HepG2 (cell line): ENCODE results near the gene SMIM30. TPM values are rescaled to one million over a fixed set of nuclear protein-coding genes. Genes with fewer than 3 reads are reported as not detected.

ENCODE experiments used
- ARNTL ChIP-seq: sonication (generic); formaldehyde crosslinking; IDR thresholded peaks from 2 replicates; pipeline ENCODE4 v1.4.0; 2020; ENCODE audit warnings: mild to moderate bottlenecking, missing genetic modification reagents
- ATAD3A ChIP-seq: sonication (generic); formaldehyde crosslinking; IDR thresholded peaks from 2 replicates; pipeline ENCODE4 v1.4.0; 2020; ENCODE audit warnings: missing genetic modification reagents
- CC2D1A ChIP-seq: sonication (generic); formaldehyde crosslinking; IDR thresholded peaks from 2 replicates; pipeline ENCODE4 v1.8.1; 2023; ENCODE audit warnings: mild to moderate bottlenecking, missing genetic modification reagents
- EHMT2 ChIP-seq: fragments of 200-600 bp; sonication (generic); IDR thresholded peaks from 2 replicates; pipeline ENCODE4 v1.7.0; 2017; ENCODE audit warnings: antibody characterized with exemption, low read depth, low read length, borderline replicate concordance
- HOXA3 ChIP-seq: sonication (generic); formaldehyde crosslinking; IDR thresholded peaks from 2 replicates; pipeline ENCODE4 v1.5.0; 2020; ENCODE audit warnings: missing genetic modification reagents
- MEF2D ChIP-seq: sonication (generic); formaldehyde crosslinking; IDR thresholded peaks from 2 replicates; pipeline ENCODE4 v1.5.1; 2020; ENCODE audit warnings: mild to moderate bottlenecking, missing genetic modification reagents
- SIN3B ChIP-seq: fragments of 150-350 bp; IDR thresholded peaks from 2 replicates; pipeline ENCODE4 v1.6.1; 2014; ENCODE audit warnings: low read length
- SNRNP70 ChIP-seq: fragments of 200-400 bp; formaldehyde crosslinking; IDR thresholded peaks from 2 replicates; pipeline ENCODE4 v1.6.1; 2017; ENCODE audit warnings: mild to moderate bottlenecking, low read depth, low read length, moderate library complexity
- SPEN ChIP-seq: sonication (generic); formaldehyde crosslinking; IDR thresholded peaks from 2 replicates; pipeline ENCODE4 v1.5.1; 2020; ENCODE audit warnings: low read depth, mild to moderate bottlenecking, missing genetic modification reagents
- ZBTB42 ChIP-seq: sonication (generic); formaldehyde crosslinking; IDR thresholded peaks from 2 replicates; pipeline ENCODE4 v1.5.0; 2020; ENCODE audit warnings: mild to moderate bottlenecking, missing genetic modification reagents
- ZNF354B ChIP-seq: sonication (generic); formaldehyde crosslinking; IDR thresholded peaks from 2 replicates; pipeline ENCODE4 v1.8.0; 2022; ENCODE audit warnings: mild to moderate bottlenecking, missing genetic modification reagents
- ZNF841 ChIP-seq: sonication (generic); formaldehyde crosslinking; IDR thresholded peaks from 2 replicates; pipeline ENCODE4 v1.8.1; 2023; ENCODE audit warnings: missing genetic modification reagents, borderline replicate concordance
- ZSCAN12 ChIP-seq: sonication (generic); formaldehyde crosslinking; IDR thresholded peaks from 2 replicates; pipeline ENCODE4 v1.9.0; 2021; ENCODE audit warnings: mild to moderate bottlenecking, missing genetic modification reagents
- polyA plus RNA-seq, 8 experiments: library from polyadenylated mRNA; depleted of rRNA in 3 of 8; stranded (reverse) in 7 of 8; unstranded in 1 of 8; fragments of >200 nt; fragmentation: Illumina TruSeq in 4 of 8; extraction: Trizol in 4 of 8; gene quantifications; 2 replicates each; pipeline versions ENCODE4 v1.2.1 to v1.2.3, GENCODE V29; 2011 to 2016; ENCODE audit warnings: low read depth in 4 of 8, missing spikeins in 1 of 8, mixed read lengths in 1 of 8; ENCODE audit not compliant: insufficient read depth in 1 of 8
- total RNA-seq, 5 experiments: library from RNA; depleted of rRNA; stranded (reverse); fragments of >200 nt; fragmentation: Illumina TruSeq; extraction: Trizol; gene quantifications; 2 replicates each; pipeline ENCODE4 v1.2.3, GENCODE V29; 2016; ENCODE audit warnings: low read depth in 1 of 5
- TF ChIP-seq, protein P1 (sequence below): sonication (generic); formaldehyde crosslinking; IDR thresholded peaks from 2 replicates; pipeline ENCODE4 v1.8.0; 2022; ENCODE audit warnings: missing genetic modification reagents, mild to moderate bottlenecking, moderate library complexity, borderline replicate concordance
- TF ChIP-seq, protein P2 (sequence below), 2 experiments: sonication (generic) in 1 of 2; formaldehyde crosslinking in 1 of 2; IDR thresholded peaks; 2 replicates each; pipeline versions ENCODE4 v1.4.0 to v1.6.1; 2018 to 2020; ENCODE audit warnings: missing genetic modification reagents in 2 of 2, borderline replicate concordance in 1 of 2, low read depth in 1 of 2, mild to moderate bottlenecking in 1 of 2, missing biosample characterization in 1 of 2
- TF ChIP-seq, protein P3 (sequence below): sonication (generic); formaldehyde crosslinking; IDR thresholded peaks from 2 replicates; pipeline ENCODE4 v1.4.0; 2020; ENCODE audit warnings: missing genetic modification reagents, borderline replicate concordance
- TF ChIP-seq, protein P4 (sequence below): sonication (generic); formaldehyde crosslinking; IDR thresholded peaks from 2 replicates; pipeline ENCODE4 v1.8.1; 2023; ENCODE audit warnings: mild to moderate bottlenecking, missing genetic modification reagents

Gene SMIM30
- total and polyA plus RNA-seq, 2 of the 13 experiments (the other 11 are each of a cell fraction or from before 2014, with no cell fraction given), result 23.5 to 25.2 TPM

DNA sequence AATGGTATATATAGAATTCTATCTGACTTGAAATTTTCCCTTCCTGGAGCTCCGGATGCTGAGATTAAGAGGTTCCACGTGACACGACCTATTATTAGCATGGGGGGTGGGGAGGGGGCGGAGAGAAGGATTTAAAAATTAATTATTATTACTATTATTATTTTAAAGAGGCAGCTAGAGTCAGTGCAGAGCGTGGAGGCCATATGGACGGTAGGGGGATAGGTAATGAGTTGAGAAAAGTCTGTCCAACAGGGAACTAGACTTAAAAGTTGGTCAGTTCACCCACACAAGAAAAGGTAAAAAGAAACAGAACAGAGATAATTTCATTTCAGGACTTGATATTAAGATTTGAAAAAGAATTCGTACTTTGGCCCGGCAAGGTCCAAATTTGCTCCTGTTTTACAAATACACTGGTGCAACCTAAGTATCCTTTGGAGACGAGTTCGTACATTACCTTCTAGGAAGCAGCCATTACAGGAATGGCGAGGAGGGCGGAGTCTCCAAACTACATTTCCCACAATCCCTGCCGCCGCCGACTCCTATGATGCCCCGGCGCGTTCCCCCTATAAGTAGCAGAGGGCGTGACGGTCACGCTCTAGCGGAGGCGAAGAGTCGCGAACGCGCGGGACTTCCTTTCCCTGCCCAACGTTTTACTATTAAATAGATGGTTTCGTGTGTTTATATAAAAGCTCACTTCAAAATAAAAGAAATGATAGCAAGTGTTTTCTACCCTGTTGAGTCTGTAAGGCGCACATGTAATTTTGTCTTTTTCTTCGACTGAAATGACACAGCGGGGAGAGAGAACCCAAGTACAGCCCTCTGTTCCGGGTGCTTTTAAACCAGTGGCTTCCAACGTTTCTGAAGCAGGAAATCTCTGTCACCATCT lies at the start of gene SMIM30 (continued):
- TF ChIP-seq, protein P1, sequence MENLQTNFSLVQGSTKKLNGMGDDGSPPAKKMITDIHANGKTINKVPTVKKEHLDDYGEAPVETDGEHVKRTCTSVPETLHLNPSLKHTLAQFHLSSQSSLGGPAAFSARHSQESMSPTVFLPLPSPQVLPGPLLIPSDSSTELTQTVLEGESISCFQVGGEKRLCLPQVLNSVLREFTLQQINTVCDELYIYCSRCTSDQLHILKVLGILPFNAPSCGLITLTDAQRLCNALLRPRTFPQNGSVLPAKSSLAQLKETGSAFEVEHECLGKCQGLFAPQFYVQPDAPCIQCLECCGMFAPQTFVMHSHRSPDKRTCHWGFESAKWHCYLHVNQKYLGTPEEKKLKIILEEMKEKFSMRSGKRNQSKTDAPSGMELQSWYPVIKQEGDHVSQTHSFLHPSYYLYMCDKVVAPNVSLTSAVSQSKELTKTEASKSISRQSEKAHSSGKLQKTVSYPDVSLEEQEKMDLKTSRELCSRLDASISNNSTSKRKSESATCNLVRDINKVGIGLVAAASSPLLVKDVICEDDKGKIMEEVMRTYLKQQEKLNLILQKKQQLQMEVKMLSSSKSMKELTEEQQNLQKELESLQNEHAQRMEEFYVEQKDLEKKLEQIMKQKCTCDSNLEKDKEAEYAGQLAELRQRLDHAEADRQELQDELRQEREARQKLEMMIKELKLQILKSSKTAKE, result no peak
- TF ChIP-seq MEF2D (CRISPR knock-in tag), result peak; percentile 57; the same call in 1 of the 2 replicates
- TF ChIP-seq EHMT2, result no peak
- no peak for TF ChIP-seq ARNTL
- TF ChIP-seq SIN3B, result no peak
- no peak for TF ChIP-seq ZBTB42
- TF ChIP-seq ZSCAN12, result no peak
- TF ChIP-seq HOXA3 (CRISPR knock-in tag), result peak; percentile 85
- TF ChIP-seq, protein P2, sequence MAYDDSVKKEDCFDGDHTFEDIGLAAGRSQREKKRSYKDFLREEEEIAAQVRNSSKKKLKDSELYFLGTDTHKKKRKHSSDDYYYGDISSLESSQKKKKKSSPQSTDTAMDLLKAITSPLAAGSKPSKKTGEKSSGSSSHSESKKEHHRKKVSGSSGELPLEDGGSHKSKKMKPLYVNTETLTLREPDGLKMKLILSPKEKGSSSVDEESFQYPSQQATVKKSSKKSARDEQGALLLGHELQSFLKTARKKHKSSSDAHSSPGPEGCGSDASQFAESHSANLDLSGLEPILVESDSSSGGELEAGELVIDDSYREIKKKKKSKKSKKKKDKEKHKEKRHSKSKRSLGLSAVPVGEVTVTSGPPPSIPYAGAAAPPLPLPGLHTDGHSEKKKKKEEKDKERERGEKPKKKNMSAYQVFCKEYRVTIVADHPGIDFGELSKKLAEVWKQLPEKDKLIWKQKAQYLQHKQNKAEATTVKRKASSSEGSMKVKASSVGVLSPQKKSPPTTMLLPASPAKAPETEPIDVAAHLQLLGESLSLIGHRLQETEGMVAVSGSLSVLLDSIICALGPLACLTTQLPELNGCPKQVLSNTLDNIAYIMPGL (CRISPR knock-in tag; IDR thresholded peaks at IDR 0.05; ENCODE audit: borderline replicate concordance in 1 of 2, low read depth in 1 of 2), result peak in 1 of 2 experiments; percentile 48; a peak in 1 of 4 replicates
- TF ChIP-seq, protein P3, sequence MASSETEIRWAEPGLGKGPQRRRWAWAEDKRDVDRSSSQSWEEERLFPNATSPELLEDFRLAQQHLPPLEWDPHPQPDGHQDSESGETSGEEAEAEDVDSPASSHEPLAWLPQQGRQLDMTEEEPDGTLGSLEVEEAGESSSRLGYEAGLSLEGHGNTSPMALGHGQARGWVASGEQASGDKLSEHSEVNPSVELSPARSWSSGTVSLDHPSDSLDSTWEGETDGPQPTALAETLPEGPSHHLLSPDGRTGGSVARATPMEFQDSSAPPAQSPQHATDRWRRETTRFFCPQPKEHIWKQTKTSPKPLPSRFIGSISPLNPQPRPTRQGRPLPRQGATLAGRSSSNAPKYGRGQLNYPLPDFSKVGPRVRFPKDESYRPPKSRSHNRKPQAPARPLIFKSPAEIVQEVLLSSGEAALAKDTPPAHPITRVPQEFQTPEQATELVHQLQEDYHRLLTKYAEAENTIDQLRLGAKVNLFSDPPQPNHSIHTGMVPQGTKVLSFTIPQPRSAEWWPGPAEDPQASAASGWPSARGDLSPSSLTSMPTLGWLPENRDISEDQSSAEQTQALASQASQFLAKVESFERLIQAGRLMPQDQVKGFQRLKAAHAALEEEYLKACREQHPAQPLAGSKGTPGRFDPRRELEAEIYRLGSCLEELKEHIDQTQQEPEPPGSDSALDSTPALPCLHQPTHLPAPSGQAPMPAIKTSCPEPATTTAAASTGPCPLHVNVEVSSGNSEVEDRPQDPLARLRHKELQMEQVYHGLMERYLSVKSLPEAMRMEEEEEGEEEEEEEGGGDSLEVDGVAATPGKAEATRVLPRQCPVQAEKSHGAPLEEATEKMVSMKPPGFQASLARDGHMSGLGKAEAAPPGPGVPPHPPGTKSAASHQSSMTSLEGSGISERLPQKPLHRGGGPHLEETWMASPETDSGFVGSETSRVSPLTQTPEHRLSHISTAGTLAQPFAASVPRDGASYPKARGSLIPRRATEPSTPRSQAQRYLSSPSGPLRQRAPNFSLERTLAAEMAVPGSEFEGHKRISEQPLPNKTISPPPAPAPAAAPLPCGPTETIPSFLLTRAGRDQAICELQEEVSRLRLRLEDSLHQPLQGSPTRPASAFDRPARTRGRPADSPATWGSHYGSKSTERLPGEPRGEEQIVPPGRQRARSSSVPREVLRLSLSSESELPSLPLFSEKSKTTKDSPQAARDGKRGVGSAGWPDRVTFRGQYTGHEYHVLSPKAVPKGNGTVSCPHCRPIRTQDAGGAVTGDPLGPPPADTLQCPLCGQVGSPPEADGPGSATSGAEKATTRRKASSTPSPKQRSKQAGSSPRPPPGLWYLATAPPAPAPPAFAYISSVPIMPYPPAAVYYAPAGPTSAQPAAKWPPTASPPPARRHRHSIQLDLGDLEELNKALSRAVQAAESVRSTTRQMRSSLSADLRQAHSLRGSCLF, result no peak
- peak; percentile 62; the same call in 1 of the 2 replicates for TF ChIP-seq SPEN (CRISPR knock-in tag)
- no peak for TF ChIP-seq ATAD3A (CRISPR knock-in tag)
- TF ChIP-seq, protein P4, sequence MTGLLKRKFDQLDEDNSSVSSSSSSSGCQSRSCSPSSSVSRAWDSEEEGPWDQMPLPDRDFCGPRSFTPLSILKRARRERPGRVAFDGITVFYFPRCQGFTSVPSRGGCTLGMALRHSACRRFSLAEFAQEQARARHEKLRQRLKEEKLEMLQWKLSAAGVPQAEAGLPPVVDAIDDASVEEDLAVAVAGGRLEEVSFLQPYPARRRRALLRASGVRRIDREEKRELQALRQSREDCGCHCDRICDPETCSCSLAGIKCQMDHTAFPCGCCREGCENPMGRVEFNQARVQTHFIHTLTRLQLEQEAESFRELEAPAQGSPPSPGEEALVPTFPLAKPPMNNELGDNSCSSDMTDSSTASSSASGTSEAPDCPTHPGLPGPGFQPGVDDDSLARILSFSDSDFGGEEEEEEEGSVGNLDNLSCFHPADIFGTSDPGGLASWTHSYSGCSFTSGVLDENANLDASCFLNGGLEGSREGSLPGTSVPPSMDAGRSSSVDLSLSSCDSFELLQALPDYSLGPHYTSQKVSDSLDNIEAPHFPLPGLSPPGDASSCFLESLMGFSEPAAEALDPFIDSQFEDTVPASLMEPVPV, result no peak
- TF ChIP-seq ZNF354B, result no peak
- TF ChIP-seq ZNF841 (CRISPR knock-in tag), result no peak
- no peak for TF ChIP-seq CC2D1A (CRISPR knock-in tag)
- no peak for TF ChIP-seq SNRNP70
